Measurements from ENCODE around the gene ENO2. TPM values are rescaled to one million over a fixed set of nuclear protein-coding genes. Genes with fewer than 3 reads are reported as not detected.
"Not testable (repeated sequence)": the region's sequence is repeated elsewhere in the genome, so short reads cannot be mapped to it uniquely, and the experiment has no call there.

ENO2 gene
- total RNA-seq, 4 donors from 2014 or later = 4.6 to 11.7 (median 8.8) TPM

DNA sequence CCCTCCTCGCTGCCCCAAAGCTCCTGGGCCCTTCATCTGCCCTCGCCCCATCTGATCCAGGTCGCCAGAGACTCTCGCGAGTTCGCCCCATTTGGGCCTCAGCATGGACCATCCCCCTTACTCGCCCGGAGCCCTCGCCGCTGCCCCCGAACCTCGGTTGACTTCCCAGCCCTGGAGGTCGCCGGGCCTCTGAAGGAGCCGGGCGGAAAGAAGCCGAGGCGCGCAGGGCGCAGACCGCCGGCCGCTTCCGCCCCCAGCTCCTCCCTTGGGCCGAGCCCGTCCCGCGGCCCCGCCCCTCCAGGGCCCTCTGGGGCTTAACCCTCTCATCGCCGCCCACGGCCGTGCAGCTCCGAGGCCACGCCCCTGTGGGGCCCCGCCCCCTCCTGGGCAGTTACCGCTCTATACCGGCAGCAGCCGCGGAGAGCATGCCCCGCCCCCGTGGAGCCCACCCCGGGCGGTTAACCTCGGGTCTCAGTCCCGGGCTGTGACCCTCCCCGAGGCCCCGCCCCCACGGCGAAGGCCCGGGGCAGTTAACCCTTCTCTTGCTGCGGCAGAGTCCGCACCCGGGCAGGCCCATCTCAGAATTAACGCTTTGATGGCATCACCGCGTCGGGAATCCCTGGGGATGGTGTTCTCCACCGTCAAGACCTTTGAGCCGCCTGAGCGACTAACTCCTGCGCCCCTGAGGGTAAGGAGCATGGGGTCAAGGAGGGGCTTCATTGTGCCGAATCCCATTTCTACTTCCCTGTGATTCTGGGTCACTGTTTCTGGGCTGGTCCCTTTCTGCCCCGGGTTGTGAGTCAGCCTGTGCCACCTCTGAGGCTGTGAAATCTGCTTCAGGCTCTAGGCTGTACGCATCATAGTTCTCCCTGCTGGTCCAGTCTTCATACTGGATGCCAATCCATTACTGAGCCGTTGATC is 41.0 kb upstream of the ENO2 start, which contains the start of gene SPSB2:
Gene SPSB2 (minus strand): TSS at position 210 of the 921 bp plus-strand sequence. CDS start 402 bp downstream, outside the sequence.
- no peaks in the 10 kb centered on the region for H3K9me3 ChIP-seq
- H3K27me3 ChIP-seq = no peaks in the 10 kb centered on the region
- H3K27ac ChIP-seq = peak within 1 kb of the TSS; percentile 77 to 86 (median 82)
- DNase-seq = peak; percentile 98 to 99 (median 99)
- H3K36me3 ChIP-seq = peaks cover 0 to 24% (median 0%) of the 10 kb centered on the region in 3 donors
- H3K4me1 ChIP-seq = peaks cover 0 to 50% (median 22%) of the 10 kb centered on the region in 4 donors
- TF ChIP-seq, protein P1, sequence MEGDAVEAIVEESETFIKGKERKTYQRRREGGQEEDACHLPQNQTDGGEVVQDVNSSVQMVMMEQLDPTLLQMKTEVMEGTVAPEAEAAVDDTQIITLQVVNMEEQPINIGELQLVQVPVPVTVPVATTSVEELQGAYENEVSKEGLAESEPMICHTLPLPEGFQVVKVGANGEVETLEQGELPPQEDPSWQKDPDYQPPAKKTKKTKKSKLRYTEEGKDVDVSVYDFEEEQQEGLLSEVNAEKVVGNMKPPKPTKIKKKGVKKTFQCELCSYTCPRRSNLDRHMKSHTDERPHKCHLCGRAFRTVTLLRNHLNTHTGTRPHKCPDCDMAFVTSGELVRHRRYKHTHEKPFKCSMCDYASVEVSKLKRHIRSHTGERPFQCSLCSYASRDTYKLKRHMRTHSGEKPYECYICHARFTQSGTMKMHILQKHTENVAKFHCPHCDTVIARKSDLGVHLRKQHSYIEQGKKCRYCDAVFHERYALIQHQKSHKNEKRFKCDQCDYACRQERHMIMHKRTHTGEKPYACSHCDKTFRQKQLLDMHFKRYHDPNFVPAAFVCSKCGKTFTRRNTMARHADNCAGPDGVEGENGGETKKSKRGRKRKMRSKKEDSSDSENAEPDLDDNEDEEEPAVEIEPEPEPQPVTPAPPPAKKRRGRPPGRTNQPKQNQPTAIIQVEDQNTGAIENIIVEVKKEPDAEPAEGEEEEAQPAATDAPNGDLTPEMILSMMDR (IDR thresholded peaks at IDR 0.05) = peak in 2 of 6 experiments; percentile 13 to 23
- TF ChIP-seq POLR2A (IDR thresholded peaks at IDR 0.05) = peak; percentile 67 to 79
- H3K4me3 ChIP-seq = peak within 1 kb of the TSS; percentile 63 to 79 (median 75)

- H3K9me3 ChIP-seq, DNase-seq: not testable (repeated sequence)
- peak overlapping the region; percentile 63 to 79 (median 75) for H3K4me3 ChIP-seq
Measured at GRCh38 chr12:6874015-6874368, 40.4 kb upstream of the ENO2 start.

DNA sequence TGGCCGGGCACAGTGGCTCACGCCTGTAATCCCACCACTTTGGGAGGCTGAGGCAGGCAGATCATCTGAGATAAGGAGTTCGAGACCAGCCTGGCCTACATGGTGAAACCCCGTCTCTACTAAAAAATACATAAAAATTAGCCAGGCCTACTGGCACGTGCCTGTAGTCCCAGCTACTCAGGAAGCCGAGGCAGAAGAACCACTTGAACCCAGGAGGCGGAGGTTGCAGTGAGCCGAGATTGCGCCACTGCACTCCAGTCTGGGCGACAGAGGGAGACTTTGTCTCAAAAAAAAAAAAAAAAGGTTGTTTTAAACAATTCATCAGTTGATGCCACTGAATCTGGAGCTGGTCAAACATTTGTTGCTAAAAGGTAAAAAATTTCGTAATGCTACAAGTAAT is 34.6 kb upstream of the ENO2 start:
- H3K4me3 ChIP-seq, H3K9me3 ChIP-seq, DNase-seq, H3K27me3 ChIP-seq, H3K4me1 ChIP-seq, H3K27ac ChIP-seq: not testable (repeated sequence)
- peaks cover 0 to 12% (median 0%) of the 10 kb centered on the region in 3 donors for H3K36me3 ChIP-seq

More at GRCh38 chr12:6874015-6874368, 40.4 kb upstream of the ENO2 start:
- peaks cover 0 to 21% (median 0%) of the 10 kb centered on the region in 3 donors for H3K36me3 ChIP-seq
- peaks cover 0 to 43% (median 16%) of the 10 kb centered on the region in 4 donors for H3K4me1 ChIP-seq
- peak overlapping the region; percentile 77 to 86 (median 82) for H3K27ac ChIP-seq
- not testable (repeated sequence) for H3K27me3 ChIP-seq

DNA sequence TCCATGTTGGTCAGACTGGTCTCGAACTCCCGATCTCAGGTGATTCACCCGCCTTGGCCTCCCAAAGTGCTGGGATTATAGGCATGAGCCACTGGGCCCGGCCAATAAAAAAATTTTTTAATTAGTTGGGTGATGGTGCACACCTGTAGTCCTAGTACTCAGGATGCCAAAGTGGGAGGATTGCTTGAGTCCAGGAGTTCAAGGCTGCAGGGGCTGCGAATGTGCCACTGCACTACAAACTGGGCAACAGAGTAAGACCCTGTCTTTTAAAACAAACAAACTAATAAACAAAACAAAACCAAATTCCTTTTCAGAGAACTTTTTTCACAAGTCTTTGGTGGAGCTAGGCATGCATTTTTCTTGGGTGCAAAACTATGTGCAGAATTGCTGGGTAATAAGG is 31.1 kb upstream of the ENO2 start:
- H3K4me3 ChIP-seq = no peak overlapping the region
- DNase-seq = no peak
- TF ChIP-seq, protein P1 (IDR thresholded peaks at IDR 0.05) = no peak
- no peak for TF ChIP-seq POLR2A (IDR thresholded peaks at IDR 0.05)
- H3K36me3 ChIP-seq = peaks cover 0 to 12% (median 0%) of the 10 kb centered on the region in 3 donors
- H3K27ac ChIP-seq = no peak overlapping the region
- no peaks in the 10 kb centered on the region for H3K9me3 ChIP-seq
- H3K27me3 ChIP-seq = no peaks in the 10 kb centered on the region
- H3K4me1 ChIP-seq = peaks cover 0 to 4% (median 2%) of the 10 kb centered on the region in 4 donors

- H3K27ac ChIP-seq = no peak overlapping the region
- peaks cover 0 to 4% (median 2%) of the 10 kb centered on the region in 4 donors for H3K4me1 ChIP-seq
- no peak overlapping the region for H3K4me3 ChIP-seq
- DNase-seq = no peak
- H3K9me3 ChIP-seq = no peaks in the 10 kb centered on the region
- no peaks in the 10 kb centered on the region for H3K27me3 ChIP-seq
- H3K36me3 ChIP-seq = peaks cover 0 to 12% (median 0%) of the 10 kb centered on the region in 3 donors
- TF ChIP-seq POLR2A (IDR thresholded peaks at IDR 0.05) = no peak
- TF ChIP-seq, protein P1 (IDR thresholded peaks at IDR 0.05) = no peak
Measured at GRCh38 chr12:6883683-6884082, 30.7 kb upstream of the ENO2 start.

DNA sequence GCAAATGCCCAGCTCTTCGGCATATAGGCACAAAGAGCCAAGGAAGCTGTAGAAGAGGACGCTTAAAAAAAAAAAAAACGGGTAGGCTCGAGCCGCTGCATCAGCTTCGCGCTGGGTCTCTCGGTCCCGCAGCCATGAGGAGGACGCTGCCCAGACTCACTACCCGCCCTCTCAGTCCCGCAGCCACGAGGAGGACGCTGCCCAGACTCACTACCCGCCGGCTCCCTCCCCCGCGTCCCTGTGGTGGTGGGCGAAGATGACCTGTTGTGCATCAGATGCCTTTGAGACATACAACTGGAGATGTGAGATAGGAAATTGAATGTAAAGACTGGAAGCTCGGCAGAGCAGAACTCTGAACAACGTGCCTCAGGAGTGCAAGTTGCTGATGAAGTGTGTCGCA is 29.8 kb upstream of the ENO2 start:
- peaks cover 0 to 4% (median 2%) of the 10 kb centered on the region in 4 donors for H3K4me1 ChIP-seq
- H3K9me3 ChIP-seq = no peaks in the 10 kb centered on the region
- H3K36me3 ChIP-seq = peaks cover 0 to 12% (median 0%) of the 10 kb centered on the region in 3 donors
- no peak for DNase-seq
- no peak overlapping the region for H3K27ac ChIP-seq
- no peaks in the 10 kb centered on the region for H3K27me3 ChIP-seq
- no peak overlapping the region for H3K4me3 ChIP-seq
- TF ChIP-seq, protein P1 (IDR thresholded peaks at IDR 0.05) = no peak
- no peak for TF ChIP-seq POLR2A (IDR thresholded peaks at IDR 0.05)

GRCh38 chr12:6886206-6886999 is 28.0 kb upstream of the ENO2 start:
- H3K27ac ChIP-seq, H3K27me3 ChIP-seq, H3K9me3 ChIP-seq, H3K4me1 ChIP-seq, DNase-seq, H3K4me3 ChIP-seq: not testable (repeated sequence)
- peaks cover 0 to 12% (median 0%) of the 10 kb centered on the region in 3 donors for H3K36me3 ChIP-seq
